ENCODE measurements around the gene TUBG1.

Gene TUBG1

DNA sequence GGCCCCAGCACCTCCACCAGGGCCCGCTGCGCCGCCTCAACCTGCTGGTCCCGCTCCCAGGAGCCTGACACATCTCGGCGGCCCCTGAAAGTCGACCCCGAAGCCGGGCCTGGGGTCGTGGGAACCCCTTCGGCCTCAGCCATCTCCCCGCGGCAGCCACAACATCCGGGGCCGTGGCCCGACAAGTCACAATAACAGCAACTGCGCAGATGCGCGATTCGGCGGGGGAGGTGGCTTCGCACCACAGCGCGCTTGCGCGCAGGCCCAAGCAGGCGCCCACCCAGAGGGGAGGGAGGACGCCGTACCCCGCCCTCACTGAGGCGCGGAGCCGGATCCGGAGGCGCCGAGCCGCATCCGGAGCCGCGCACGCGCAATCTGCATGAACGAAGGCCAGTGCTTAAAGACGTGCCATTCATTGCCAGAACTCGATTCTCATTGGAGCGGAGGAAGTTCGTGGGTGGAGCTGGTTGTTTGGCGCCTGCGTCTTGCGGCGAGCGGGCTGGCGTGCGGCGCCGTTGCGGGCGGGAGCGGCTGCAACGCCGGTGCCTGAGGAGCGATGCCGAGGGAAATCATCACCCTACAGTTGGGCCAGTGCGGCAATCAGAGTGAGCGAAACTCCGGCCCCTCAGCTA, at the start of gene TUBG1, which contains the start of gene RETREG3:
TUBG1 (plus strand) TSS at position 502 of the 632 bp plus-strand sequence; CDS start at position 557, 55 bp downstream.
RETREG3 (minus strand) TSS at position 193 of the 632 bp plus-strand sequence; CDS start at position 143, 50 bp downstream.
- peak; percentile 98 for DNase-seq (ENCODE audit: low read depth in 2 of 2)

DNA sequence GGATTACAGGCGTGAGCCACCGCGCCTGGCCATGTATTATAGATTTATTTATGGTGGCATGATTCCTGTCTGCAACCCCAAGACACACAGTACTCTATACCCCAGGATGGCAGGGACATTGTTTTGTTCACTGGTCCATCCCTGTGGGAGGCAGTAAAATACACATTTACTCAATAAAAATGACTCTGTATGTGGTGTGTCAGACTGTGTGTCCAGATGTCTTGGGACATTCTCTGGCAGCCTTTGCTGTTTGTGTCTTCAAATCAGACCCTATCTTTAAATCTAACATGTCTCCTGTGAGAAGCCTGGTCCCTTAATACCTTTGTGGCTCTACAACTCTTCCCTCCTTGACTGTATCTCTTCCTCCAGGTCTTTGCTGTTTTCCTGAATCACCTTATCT, 49.2 kb upstream of the TUBG1 start:
- DNase-seq (ENCODE audit: low read depth in 2 of 2) = no peak

GRCh38 chr17:42561897-42562387, 47.5 kb upstream of the TUBG1 start, which contains the start of gene COASY:
Gene COASY (plus strand): TSS chr17:42562148. CDS start chr17:42562623, 475 bp downstream.
- DNase-seq (ENCODE audit: low read depth in 2 of 2) = peak; percentile 97

- DNase-seq (ENCODE audit: low read depth in 2 of 2) = no peak
Measured at GRCh38 chr17:42562388-42563142, 46.9 kb upstream of the TUBG1 start.

- no peak for DNase-seq (ENCODE audit: low read depth in 2 of 2)
Measured at GRCh38 chr17:42563143-42563509, 46.4 kb upstream of the TUBG1 start.

DNA sequence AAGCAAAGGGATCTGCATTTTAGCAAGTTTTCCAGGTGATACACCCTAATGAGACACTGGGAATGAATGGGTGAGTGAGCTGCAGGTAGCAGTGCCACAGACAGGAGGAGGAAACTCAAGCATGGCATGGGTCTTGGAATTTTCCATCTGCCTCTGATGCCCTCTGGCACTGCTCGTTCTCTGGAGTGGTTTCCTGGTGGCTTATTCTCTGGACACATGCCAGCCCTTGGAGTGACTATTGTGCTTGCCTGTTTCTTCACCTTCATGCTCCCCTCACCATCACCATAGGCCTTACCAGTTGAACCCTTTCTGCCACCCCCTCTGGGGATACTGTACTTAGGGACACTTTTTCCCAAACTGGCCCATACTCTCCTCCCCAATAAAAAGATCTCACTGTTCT, 45.9 kb upstream of the TUBG1 start:
- DNase-seq (ENCODE audit: low read depth in 2 of 2) = no peak

- no peak for DNase-seq (ENCODE audit: low read depth in 2 of 2)
Measured at GRCh38 chr17:42563950-42564349, 45.5 kb upstream of the TUBG1 start.

GRCh38 chr17:42564815-42565522, 44.5 kb upstream of the TUBG1 start:
- no peak for DNase-seq (ENCODE audit: low read depth in 2 of 2)

- DNase-seq (ENCODE audit: low read depth in 2 of 2) = no peak
Measured at GRCh38 chr17:42565523-42566214, 43.8 kb upstream of the TUBG1 start.

DNA sequence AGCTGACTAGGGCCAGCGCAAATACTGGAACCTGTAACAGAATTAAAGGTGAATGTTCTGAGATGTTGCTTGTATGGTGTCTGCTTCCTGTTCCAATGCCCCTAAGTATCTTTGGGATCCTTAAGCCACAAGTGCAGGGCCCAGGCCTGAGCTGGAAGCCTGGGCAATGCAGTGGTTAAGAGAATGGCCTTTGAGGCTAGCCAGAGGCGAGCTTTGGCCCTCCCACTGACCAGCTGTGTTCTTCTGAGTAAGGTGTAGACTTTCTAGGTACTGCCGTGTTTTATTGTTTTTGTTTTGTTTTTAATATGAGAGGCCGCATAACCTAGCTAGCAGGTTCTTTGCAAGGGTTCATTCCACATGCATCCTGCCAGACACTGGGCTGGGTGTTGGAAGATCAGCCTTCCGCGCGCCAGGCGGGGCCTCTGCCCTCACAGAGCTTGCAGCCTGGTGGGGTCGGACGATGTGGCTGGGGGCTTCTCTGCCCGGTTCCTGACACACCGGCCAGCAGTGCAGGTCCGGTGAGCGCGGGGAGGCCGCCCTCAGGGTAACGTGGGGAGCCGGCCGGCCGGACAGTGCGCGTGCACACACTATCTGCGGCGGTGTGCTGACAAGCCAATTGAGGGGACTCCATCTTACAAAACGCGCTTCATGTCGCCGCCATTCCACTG, 43.1 kb upstream of the TUBG1 start:
- DNase-seq (ENCODE audit: low read depth in 2 of 2) = no peak

GRCh38 chr17:42566883-42567573, 42.5 kb upstream of the TUBG1 start, which contains the start of gene MLX:
Gene MLX (plus strand): TSS chr17:42567100. CDS start chr17:42567125, 25 bp downstream.
- peak; percentile 77 to 79 for DNase-seq (ENCODE audit: low read depth in 2 of 2)

DNA sequence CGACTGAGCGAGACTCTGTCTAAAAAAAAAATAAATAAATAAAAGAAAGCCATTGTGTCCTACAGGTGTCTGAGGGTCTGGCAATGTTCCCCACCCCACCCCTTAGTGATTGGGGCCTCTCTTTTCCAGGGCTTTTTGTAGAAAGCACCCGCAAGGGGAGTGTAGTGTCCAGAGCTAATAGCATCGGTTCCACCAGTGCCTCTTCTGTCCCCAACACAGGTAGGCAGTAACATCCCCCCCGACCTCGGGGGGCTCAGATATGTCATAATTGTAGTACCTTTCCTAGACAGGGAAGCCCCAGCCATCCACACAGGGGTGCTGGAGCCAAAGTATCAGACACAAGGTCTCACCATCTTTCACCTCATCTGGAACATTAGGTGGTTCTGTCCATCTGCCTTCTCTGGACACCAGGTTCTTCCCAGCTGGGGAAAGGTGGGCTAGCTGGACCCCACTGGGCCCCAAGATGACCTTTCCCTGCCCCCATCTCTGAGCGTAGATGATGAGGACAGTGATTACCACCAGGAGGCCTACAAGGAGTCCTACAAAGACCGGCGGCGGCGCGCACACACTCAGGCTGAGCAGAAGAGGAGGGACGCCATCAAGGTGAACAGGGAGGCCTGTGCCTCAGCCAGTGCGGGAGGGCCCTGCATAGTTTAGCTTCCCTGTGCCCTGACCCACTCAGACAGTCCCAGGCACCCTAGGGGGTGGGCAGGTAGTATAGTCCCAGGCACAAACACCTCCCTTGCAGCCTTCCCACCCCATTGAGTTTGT, 41.0 kb upstream of the TUBG1 start:
- no peak for DNase-seq (ENCODE audit: low read depth in 2 of 2)

- DNase-seq (ENCODE audit: low read depth in 2 of 2) = no peak
Measured at GRCh38 chr17:42571435-42572225, 37.9 kb upstream of the TUBG1 start.

- no peak for DNase-seq (ENCODE audit: low read depth in 2 of 2)
Measured at GRCh38 chr17:42573095-42573494, 36.4 kb upstream of the TUBG1 start.

GRCh38 chr17:42574463-42574862, 35.0 kb upstream of the TUBG1 start:
- DNase-seq (ENCODE audit: low read depth in 2 of 2) = no peak

DNA sequence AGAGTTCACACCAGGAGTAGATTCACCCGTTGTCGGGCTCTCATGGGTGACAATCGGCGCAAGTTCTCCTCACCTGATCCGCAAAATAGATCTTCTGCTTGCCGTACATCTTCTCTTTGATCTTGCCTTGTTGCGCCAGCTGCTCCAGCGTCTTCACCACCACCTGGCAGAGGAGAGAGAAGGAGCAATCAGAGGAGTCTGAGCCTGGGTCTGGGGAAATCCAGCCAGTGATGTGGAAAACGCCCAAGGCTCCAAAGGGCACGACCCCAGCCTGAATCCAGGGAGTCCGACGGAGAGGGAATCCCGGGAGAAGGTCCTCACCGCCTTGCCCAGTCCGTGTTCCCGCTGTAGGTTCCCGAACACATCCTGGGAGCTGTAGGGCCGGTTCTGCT, 32.3 kb upstream of the TUBG1 start:
- DNase-seq (ENCODE audit: low read depth in 2 of 2) = no peak

DNA sequence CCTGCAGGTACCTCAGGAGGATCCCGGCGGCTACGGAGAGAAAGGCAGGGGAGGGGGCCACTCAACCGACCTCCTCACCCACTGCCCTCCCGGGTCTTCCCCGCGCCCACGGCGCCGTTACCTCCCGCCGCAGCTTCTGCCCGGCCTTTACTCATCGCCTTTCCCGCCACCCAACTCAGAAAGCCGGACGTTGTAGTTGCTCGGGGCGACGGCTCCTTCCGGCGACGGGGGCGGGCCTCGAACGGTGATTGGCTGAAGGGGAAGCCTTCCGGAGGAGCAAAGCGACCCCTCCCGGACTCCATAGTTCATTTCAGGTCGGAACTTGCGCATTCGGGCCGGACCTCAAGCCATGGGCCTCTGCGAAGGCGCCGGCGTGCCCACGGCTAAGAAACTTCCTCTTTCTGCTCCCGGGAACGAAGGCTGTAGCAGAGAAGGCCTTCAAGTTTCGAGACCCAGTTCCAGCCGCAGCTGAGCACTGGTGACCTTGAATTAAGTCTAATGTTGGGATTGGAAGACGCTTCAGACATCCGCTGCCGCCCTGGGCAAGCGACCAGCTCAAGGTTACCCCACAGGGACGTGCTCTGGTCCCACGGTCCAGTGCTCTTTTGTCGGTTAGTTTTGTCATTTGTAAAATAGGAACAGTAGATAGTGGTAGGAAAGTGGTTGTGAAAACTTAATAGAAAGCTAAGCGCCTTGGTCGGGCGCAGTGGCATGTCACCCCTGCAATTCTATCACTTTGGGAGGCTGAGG, 31.8 kb upstream of the TUBG1 start, which contains the start of gene PSMC3IP:
PSMC3IP (minus strand) TSS at position 198 of the 750 bp plus-strand sequence; CDS start at position 155, 43 bp downstream.
- peak; percentile 78 to 79 for DNase-seq (ENCODE audit: low read depth in 2 of 2)

All from fibroblast of skin of left quadriceps (primary cell).